ENCODE results near the gene CST2.
"Not testable (repeated sequence)": the region's sequence is repeated elsewhere in the genome, so short reads cannot be mapped to it uniquely, and the experiment has no call there.

CST2 gene, protein sequence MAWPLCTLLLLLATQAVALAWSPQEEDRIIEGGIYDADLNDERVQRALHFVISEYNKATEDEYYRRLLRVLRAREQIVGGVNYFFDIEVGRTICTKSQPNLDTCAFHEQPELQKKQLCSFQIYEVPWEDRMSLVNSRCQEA

DNA sequence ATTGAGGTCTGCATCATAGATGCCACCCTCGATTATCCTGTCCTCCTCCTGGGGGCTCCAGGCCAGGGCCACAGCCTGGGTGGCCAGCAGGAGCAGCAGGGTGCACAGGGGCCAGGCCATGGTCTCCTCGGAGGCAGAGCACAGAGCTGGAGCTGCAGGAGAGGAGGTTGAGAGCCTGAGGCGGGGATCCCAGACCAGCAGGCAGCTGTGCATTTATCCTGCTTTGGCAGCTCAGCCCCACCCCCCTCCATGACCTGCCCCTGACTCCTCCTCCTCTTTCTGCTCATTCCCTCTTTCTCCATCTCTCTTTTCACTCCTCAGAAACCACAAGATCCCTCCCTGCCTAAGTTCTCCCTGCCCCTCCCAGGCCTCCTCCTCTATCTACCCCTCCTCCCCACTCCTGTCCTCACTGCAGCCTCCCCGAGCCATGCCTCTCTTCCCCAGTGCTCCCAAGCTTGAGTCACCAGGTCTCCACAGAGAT lies at the start of gene CST2:
Gene CST2 (minus strand): TSS at position 189 of the 481 bp plus-strand sequence. CDS start 69 bp downstream, at position 120.
- H3K27ac Mint-ChIP-seq, result no peak within 1 kb of the TSS

DNA sequence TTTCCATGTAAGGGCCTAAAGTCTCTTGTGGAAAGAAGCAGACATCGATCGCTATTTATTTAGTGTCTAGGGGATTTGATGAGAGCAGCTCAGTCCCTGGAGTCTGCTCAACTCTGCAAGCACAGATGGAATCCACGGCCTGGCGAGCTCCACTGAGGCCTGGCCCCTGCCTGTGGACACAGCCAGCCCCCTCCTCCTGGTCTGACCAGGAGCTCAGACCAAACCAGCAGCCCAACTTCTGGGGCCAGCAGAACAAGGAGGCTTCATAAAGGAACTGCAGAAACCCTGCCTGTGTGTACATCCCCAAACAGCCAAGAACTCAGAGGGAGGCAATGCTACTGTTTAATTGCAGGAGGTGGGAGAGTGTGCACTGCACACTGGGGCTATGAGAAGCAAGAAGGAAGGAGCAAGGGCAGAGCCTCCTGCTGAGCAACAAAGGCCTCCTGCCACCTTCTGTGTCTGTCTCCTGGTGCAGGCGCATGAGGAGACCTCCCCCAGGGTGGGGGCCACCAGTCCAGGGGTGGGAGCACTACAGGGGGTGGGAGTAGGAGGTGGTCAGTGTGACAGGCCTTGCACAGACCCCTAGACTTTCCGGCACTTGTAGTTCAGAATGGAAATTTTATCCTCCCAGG lies 49.2 kb upstream of the CST2 start:
- Mint-ChIP-seq H3K27ac (no peak overlapping the region), H3K27me3 (no peaks in the 10 kb centered on the region), H3K4me1 (ENCODE audit: low read depth) (peaks cover 19% of the 10 kb centered on the region), H3K36me3 (ENCODE audit: low read depth) (no peaks in the 10 kb centered on the region), H3K9me3 (no peaks in the 10 kb centered on the region), H3K4me3 (no peak overlapping the region)

More for the DNA sequence above, at the start of gene CST2:
- no peaks in the 10 kb centered on the region for H3K27me3 Mint-ChIP-seq
- no peaks in the 10 kb centered on the region for H3K36me3 Mint-ChIP-seq (ENCODE audit: low read depth)
- H3K4me3 Mint-ChIP-seq, result no peak within 1 kb of the TSS
- no peaks in the 10 kb centered on the region for H3K9me3 Mint-ChIP-seq
- H3K4me1 Mint-ChIP-seq (ENCODE audit: low read depth), result no peaks in the 10 kb centered on the region

DNA sequence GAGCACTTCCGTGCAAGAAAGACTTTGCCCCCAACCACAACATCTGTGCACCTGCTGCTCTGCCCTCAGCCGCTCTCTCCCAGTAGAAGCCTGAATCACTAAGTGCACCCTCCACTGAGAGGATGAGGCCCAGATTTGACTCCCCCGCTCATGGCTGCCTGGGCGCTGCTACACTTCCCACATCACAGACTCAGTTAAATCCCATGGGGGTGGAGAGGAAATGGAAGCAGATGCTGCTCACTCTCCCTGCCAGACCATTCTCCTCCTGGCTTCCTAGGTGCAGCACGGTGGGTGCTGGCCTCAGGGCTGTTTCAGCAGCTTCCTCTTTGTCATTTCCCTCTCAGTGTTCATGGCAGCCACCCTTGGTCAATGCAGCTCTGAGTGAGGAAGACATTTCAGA lies 48.2 kb upstream of the CST2 start:
- peaks cover 19% of the 10 kb centered on the region for H3K4me1 Mint-ChIP-seq (ENCODE audit: low read depth)
- H3K9me3 Mint-ChIP-seq, result no peaks in the 10 kb centered on the region
- H3K4me3 Mint-ChIP-seq, result no peak overlapping the region
- no peaks in the 10 kb centered on the region for H3K27me3 Mint-ChIP-seq
- peak overlapping the region; percentile 79 for H3K27ac Mint-ChIP-seq
- no peaks in the 10 kb centered on the region for H3K36me3 Mint-ChIP-seq (ENCODE audit: low read depth)

DNA sequence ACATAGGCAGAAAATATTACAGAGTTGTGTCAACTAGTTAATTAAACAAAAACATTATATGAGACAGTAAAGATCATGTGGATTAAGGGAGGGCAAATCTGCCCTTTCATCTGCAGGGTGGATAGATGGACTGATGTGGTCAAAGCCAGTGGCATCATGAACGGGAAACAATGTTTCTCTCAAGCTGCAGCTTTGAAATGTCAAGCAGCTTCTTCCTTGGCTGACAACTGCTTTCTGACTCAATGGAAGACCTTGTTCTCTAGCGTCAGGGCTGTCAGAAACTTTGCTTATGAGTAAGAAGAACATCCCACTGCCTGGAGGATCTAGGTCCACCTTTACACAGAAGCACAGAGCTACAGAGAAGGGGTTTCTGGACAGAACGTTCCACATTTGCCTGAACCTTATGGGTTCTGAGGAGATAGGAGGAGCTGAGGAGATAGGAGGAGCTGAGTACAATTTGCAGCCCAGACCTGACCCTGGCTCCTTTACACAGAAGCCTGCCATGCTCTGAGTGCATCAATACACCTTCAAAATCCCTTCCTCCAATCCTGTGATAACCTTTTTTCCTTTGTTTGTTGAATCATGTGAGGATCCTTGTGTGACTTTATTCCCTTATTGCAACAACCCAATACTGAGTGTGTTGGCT lies 47.0 kb upstream of the CST2 start:
- Mint-ChIP-seq H3K36me3 (ENCODE audit: low read depth) (no peaks in the 10 kb centered on the region), H3K27me3 (peaks cover 5% of the 10 kb centered on the region), H3K9me3 (no peaks in the 10 kb centered on the region), H3K4me3 (no peak overlapping the region), H3K4me1 (ENCODE audit: low read depth) (peaks cover 19% of the 10 kb centered on the region), H3K27ac (no peak overlapping the region)

DNA sequence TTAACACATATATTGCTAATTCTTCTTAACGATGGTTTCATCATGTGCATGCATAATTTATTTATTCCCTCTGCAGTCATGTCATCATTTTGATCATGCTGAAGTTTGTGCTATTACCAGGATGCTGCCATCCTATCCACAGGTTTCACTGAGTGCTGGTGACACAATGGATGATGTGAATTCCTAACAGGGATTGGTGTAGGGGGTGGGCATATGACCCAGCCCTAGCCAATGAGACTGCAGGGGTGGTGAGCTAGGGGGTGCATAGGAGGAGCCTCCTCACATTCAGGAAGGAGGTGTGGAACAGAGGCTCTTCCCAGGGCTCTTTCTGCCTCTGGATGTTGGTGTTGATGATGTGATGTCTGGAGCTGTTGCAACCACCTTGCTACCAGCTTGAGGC lies 45.5 kb upstream of the CST2 start:
- Mint-ChIP-seq H3K4me1 (ENCODE audit: low read depth) (peaks cover 19% of the 10 kb centered on the region), H3K4me3 (no peak overlapping the region), H3K9me3 (no peaks in the 10 kb centered on the region), H3K27ac (no peak overlapping the region), H3K27me3 (peaks cover 8% of the 10 kb centered on the region), H3K36me3 (ENCODE audit: low read depth) (no peaks in the 10 kb centered on the region)

DNA sequence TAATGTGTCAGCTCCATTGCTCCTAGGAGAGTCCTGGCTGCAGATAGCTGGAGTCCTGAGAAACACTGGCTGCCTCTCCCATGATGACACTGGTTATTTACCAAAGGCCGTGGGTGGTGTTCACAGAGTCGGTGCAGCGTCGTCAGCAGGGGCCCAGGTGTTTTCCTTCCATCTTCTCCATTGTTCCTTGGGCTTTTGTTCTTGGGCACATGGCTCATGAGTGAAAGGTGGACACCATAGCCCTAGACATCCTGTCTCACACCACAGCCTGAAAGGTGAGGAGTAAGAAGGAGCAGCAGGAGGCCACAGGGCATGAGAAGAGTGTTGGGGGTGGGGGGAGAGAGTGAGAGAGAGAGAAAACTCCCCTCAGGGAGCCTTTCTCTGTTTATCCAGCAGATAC lies 43.9 kb upstream of the CST2 start:
- Mint-ChIP-seq H3K27me3 (peaks cover 8% of the 10 kb centered on the region), H3K27ac (no peak overlapping the region), H3K9me3 (no peaks in the 10 kb centered on the region), H3K36me3 (ENCODE audit: low read depth) (no peaks in the 10 kb centered on the region), H3K4me3 (no peak overlapping the region), H3K4me1 (ENCODE audit: low read depth) (peaks cover 19% of the 10 kb centered on the region)

DNA sequence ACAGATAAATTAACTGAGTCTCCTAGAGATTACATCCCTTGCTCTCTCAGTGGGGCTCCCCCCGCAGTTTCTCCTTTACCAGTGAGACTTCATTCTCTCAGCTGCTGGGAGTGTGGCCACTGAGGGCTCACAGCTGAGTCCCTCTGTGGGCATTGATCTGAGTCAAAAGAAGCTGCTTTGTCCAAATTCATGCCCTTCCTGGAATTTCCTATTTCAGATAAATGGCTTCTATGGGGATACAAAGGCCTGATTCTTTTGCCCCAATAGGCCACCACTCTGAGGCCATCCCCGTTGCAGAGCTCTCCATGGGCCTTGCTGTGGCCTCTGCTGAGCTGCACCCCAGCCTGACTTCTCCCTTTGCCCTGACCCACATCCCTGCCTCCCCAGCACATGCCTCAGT lies 43.0 kb upstream of the CST2 start:
- no peaks in the 10 kb centered on the region for H3K36me3 Mint-ChIP-seq (ENCODE audit: low read depth)
- no peak overlapping the region for H3K4me3 Mint-ChIP-seq
- H3K27me3 Mint-ChIP-seq, result peaks cover 8% of the 10 kb centered on the region
- H3K9me3 Mint-ChIP-seq, result no peaks in the 10 kb centered on the region
- H3K27ac Mint-ChIP-seq, result no peak overlapping the region
- peaks cover 15% of the 10 kb centered on the region for H3K4me1 Mint-ChIP-seq (ENCODE audit: low read depth)

DNA sequence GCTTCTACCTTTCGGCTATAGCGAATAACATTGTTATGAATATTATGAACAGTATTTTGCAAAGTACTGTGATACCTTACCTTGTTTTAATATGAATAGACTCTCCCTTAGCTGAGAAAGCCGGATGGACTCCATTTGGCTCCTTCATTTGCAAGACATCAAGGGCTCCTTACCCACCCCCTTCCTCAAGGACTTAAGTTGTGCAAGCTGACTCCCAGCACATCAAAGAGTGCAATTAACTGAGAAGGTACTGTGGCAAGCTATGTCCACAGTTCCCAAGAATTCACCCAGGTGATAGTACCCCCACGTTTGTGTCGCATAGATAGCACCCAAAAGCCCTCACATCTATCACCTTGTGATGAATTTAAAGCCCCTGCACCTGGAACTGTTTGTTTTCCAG lies 41.8 kb upstream of the CST2 start:
- H3K27me3 Mint-ChIP-seq, result peaks cover 8% of the 10 kb centered on the region
- peaks cover 3% of the 10 kb centered on the region for H3K4me1 Mint-ChIP-seq (ENCODE audit: low read depth)
- H3K27ac Mint-ChIP-seq, result no peak overlapping the region
- no peaks in the 10 kb centered on the region for H3K36me3 Mint-ChIP-seq (ENCODE audit: low read depth)
- H3K9me3 Mint-ChIP-seq, result no peaks in the 10 kb centered on the region
- no peak overlapping the region for H3K4me3 Mint-ChIP-seq

DNA sequence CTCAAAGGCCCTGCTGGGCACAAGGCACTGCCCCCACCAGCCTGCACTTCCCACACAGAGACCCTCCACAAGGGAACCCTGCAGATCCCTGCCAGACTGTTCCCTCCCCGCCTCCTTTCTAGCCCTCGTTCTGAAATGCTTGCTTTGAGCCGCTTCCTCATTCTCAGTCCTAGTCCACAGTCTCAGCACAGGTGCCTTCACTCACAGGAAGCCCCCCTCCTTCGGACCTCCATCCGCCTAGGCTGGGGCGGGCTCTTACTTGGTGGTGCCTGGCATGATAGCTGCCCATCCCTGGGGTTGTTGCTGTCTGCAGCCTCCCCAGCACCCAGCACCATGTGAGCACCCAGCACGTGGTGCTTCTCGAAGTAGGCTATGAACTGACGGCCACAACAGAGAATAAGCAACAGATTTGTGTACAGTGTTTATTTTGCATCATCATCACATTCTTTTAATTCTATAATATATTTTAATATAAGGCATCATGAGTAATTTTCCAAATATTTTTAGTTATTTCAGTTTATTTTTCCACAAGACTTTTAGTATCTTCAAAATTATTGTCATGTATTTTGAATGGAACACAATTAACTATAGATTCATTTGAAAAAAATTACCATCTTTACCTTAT lies 40.7 kb upstream of the CST2 start:
- Mint-ChIP-seq H3K27ac (no peak overlapping the region), H3K36me3 (ENCODE audit: low read depth) (no peaks in the 10 kb centered on the region), H3K27me3 (peaks cover 8% of the 10 kb centered on the region), H3K9me3 (no peaks in the 10 kb centered on the region), H3K4me3 (no peak overlapping the region), H3K4me1 (ENCODE audit: low read depth) (no peaks in the 10 kb centered on the region)

DNA sequence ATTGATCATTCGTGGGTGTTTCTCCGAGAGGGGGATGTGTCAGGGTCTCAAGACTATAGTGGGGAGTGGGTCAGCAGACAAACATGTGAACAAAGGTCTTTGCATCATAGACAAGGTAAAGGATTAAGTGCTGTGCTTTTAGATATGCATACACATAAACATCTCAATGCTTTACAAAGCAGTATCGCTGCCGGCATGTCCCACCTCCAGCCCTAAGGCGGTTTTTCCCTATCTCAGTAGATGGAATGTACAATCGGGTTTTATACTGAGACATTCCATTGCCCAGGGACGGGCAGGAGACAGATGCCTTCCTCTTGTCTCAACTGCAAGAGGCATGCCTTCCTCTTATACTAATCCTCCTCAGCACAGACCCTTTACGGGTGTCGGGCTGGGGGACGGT lies 34.2 kb upstream of the CST2 start:
- H3K27me3 Mint-ChIP-seq; H3K27ac Mint-ChIP-seq; H3K4me1 Mint-ChIP-seq (ENCODE audit: low read depth); H3K9me3 Mint-ChIP-seq; H3K36me3 Mint-ChIP-seq (ENCODE audit: low read depth); H3K4me3 Mint-ChIP-seq: not testable (repeated sequence)

DNA sequence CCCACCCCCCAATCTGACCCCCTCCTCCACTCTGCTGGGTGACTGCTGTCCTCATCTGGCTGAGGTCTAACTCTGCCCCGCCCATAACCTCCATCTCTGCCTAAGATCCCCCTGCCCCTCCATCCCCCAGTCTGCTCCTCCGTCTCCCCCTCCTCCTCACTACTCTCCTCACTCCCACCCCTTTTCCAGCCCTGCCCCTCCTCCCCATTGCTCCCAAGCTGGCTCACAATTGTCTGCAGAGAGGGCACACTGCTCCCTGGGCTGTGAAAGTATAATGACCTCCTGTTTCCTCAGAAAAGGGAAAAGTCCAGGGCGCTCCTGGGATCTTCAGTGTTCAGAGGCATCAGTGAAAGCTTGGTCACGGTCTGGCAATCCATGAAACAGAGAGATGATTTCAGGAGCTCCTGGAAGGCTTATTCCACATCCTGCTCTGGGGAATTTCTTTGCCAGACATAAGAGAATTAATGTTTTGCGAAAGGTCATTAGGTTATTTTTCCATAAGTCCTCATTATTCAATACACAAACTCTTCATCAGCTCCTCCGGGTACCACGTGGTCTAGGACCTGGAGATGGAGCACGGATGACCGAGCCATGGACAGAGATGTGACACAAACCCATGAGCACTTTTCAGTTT lies 31.6 kb upstream of the CST2 start:
- H3K4me1 Mint-ChIP-seq (ENCODE audit: low read depth), result no peaks in the 10 kb centered on the region
- no peaks in the 10 kb centered on the region for H3K36me3 Mint-ChIP-seq (ENCODE audit: low read depth)
- no peaks in the 10 kb centered on the region for H3K27me3 Mint-ChIP-seq
- no peaks in the 10 kb centered on the region for H3K9me3 Mint-ChIP-seq
- no peak overlapping the region for H3K27ac Mint-ChIP-seq
- H3K4me3 Mint-ChIP-seq, result no peak overlapping the region

DNA sequence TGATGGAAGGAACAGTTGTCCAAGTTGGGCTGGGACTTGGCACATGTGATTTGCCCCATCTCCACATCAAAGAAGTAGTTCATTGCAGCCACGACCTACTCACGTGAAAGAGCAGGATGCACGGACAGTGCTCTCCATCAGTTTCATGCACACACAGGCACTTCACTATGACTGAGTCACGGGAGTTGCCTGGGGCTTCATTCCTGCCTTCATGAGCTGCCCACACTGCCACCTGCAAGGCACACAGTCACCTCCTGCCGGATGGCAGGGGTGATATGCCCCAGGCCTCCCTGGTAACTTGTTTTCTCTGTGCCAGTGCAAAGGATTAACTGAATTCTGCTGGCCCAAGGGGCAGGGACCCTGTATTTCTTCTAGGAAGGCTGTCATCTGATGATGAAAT lies 30.2 kb upstream of the CST2 start:
- no peaks in the 10 kb centered on the region for H3K27me3 Mint-ChIP-seq
- H3K4me1 Mint-ChIP-seq (ENCODE audit: low read depth), result no peaks in the 10 kb centered on the region
- no peak overlapping the region for H3K27ac Mint-ChIP-seq
- no peaks in the 10 kb centered on the region for H3K9me3 Mint-ChIP-seq
- no peak overlapping the region for H3K4me3 Mint-ChIP-seq
- H3K36me3 Mint-ChIP-seq (ENCODE audit: low read depth), result no peaks in the 10 kb centered on the region

DNA sequence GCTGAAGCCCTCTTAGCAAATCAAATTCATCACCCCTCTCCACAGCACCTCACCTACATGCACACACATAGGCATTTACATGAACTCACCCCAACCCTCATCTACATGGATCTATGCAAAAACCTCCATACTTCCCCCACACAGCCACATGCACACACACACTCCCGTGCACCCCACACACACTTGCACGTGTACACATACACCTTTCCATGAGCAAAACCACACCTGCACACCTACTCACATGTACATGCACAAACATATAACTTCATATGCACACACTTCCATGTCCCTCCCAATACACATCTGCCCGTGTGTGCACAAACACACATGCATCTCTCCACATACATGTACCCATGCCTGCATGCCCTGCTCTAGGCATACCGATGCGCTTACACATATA lies 29.7 kb upstream of the CST2 start:
- H3K4me3 Mint-ChIP-seq, result no peak overlapping the region
- no peaks in the 10 kb centered on the region for H3K27me3 Mint-ChIP-seq
- H3K4me1 Mint-ChIP-seq (ENCODE audit: low read depth), result no peaks in the 10 kb centered on the region
- no peak overlapping the region for H3K27ac Mint-ChIP-seq
- no peaks in the 10 kb centered on the region for H3K9me3 Mint-ChIP-seq
- H3K36me3 Mint-ChIP-seq (ENCODE audit: low read depth), result no peaks in the 10 kb centered on the region

DNA sequence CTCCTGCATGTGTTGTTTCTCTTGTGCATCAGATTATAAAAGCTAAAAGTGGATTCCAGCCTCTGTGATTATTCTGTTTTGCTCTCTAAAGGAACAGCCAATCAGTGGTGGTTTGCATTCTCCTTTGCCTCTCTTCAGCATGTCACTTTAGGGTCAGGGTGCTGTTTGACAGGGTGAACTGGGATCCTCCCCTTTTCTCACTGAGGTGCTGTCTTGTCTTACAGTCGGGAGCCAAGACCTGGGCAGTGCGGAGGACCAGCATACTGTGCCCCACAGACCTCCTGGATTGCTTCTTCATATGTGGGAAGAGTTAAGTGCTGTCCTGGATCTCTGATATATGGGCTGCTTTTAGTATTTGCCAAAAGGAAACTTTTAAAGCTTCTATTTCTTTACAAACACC lies 15.2 kb upstream of the CST2 start:
- H3K36me3 Mint-ChIP-seq (ENCODE audit: low read depth), result no peaks in the 10 kb centered on the region
- no peaks in the 10 kb centered on the region for H3K4me1 Mint-ChIP-seq (ENCODE audit: low read depth)
- H3K9me3 Mint-ChIP-seq, result no peaks in the 10 kb centered on the region
- H3K4me3 Mint-ChIP-seq, result no peak overlapping the region
- no peak overlapping the region for H3K27ac Mint-ChIP-seq
- H3K27me3 Mint-ChIP-seq, result peaks cover 12% of the 10 kb centered on the region

DNA sequence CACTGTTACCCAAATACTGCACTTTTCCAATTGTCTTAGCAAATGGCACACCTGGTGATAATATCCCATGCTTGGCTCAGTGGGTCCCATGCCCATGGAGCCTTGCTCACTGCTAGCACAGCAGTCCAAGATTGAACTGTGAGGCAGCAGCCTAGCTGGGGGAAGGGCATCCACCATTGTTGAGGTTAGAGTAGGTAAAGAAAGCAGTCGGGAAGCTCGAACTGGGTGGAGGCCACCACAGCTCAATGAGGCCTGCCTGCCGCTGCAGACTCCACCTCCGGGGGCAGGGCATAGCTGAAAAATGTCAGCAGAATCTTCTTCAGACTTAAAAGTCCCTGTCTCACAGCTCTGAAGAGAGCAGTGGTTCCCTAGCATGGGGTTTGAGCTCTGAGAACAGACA lies 9.2 kb upstream of the CST2 start:
- Mint-ChIP-seq H3K4me3 (no peak overlapping the region), H3K27ac (no peak overlapping the region), H3K4me1 (ENCODE audit: low read depth) (no peaks in the 10 kb centered on the region), H3K36me3 (ENCODE audit: low read depth) (no peaks in the 10 kb centered on the region), H3K9me3 (no peaks in the 10 kb centered on the region), H3K27me3 (peaks cover 9% of the 10 kb centered on the region)
